Coronary artery (tissue), 2 donors: ENCODE data around the gene MCTP2.

Source experiments
- DNase-seq: peaks from one replicate; pipeline ENCODE4 v3.0.0-alpha.2; 2017; ENCODE audit warnings: low spot score
- H3K27ac ChIP-seq, 2 donors: fragments of 200-600 bp; sonication (generic); one replicate each; pipeline ENCODE4 v1.5.1; 2016 to 2019
- H3K4me3 ChIP-seq: fragments of 200-600 bp; sonication (generic); 2 replicates; pipeline ENCODE4 v1.5.1; 2016; ENCODE audit warnings: mild to moderate bottlenecking, moderate library complexity
- CTCF ChIP-seq: fragments of 200-600 bp; sonication (generic); IDR thresholded peaks from one replicate; pipeline ENCODE4 v1.5.1; 2019; ENCODE audit warnings: antibody characterized with exemption

Gene MCTP2

GRCh38 chr15:94262201-94262600 lies 30.8 kb downstream of the MCTP2 start:
- Histone ChIP-seq H3K4me3 (no peak overlapping the region), H3K27ac (no peak overlapping the region)
- DNase-seq: no peak
- TF ChIP-seq CTCF: no peak

GRCh38 chr15:94263341-94264273 lies 32.2 kb downstream of the MCTP2 start:
- DNase-seq: no peak
- Histone ChIP-seq H3K27ac (no peak overlapping the region), H3K4me3 (no peak overlapping the region)
- no peak for TF ChIP-seq CTCF

GRCh38 chr15:94265009-94265408 lies 33.6 kb downstream of the MCTP2 start:
- DNase-seq: no peak
- Histone ChIP-seq H3K27ac (no peak overlapping the region), H3K4me3 (no peak overlapping the region)
- no peak for TF ChIP-seq CTCF

GRCh38 chr15:94265982-94266381 lies 34.6 kb downstream of the MCTP2 start:
- no peak for DNase-seq
- Histone ChIP-seq H3K27ac (no peak overlapping the region), H3K4me3 (no peak overlapping the region)
- TF ChIP-seq CTCF: no peak

GRCh38 chr15:94266789-94267188 lies 35.4 kb downstream of the MCTP2 start:
- H3K4me3 ChIP-seq: no peak overlapping the region
- H3K27ac ChIP-seq: no peak overlapping the region
- no peak for TF ChIP-seq CTCF

GRCh38 chr15:94269954-94270353 lies 38.6 kb downstream of the MCTP2 start:
- H3K27ac ChIP-seq: no peak overlapping the region
- TF ChIP-seq CTCF: no peak
- no peak overlapping the region for H3K4me3 ChIP-seq
- DNase-seq: no peak

More at GRCh38 chr15:94266789-94267188, 35.4 kb downstream of the MCTP2 start:
- DNase-seq: no peak

- no peak for TF ChIP-seq CTCF
- no peak overlapping the region for H3K27ac ChIP-seq
- DNase-seq: no peak
- H3K4me3 ChIP-seq: no peak overlapping the region
Measured at GRCh38 chr15:94270570-94270969, 39.2 kb downstream of the MCTP2 start.
